SU-DHL-6 (cell line): ENCODE results near the gene ETNK2.

Experiments used
- H2AFZ ChIP-seq: fragments of 200-600 bp; sonication (generic); 2 replicates; pipeline ENCODE4 v1.6.1; 2014; ENCODE audit warnings: low read depth, mild to moderate bottlenecking, moderate library complexity, mixed read lengths, antibody characterized with exemption, low read length; ENCODE audit not compliant: severe bottlenecking
- H3F3A ChIP-seq: fragments of 200-600 bp; shearing (Covaris generic); 2 replicates; pipeline ENCODE4 v1.6.0; 2016; ENCODE audit warnings: antibody characterized with exemption, mild to moderate bottlenecking; ENCODE audit not compliant: insufficient read depth
- H3K27ac ChIP-seq: fragments of 200-600 bp; sonication (generic); 2 replicates; pipeline ENCODE4 v1.5.1; 2016; ENCODE audit warnings: low read depth, mild to moderate bottlenecking, low read length, moderate library complexity, mixed read lengths
- H3K27me3 ChIP-seq: fragments of 200-600 bp; sonication (generic), shearing (Covaris generic); 2 replicates; pipeline ENCODE4 v1.6.0; 2014; ENCODE audit warnings: mild to moderate bottlenecking, low read length
- H3K36me3 ChIP-seq: fragments of 200-600 bp; sonication (generic); 2 replicates; pipeline ENCODE4 v1.6.1; 2014; ENCODE audit warnings: mild to moderate bottlenecking, low read length, mixed read lengths
- H3K4me2 ChIP-seq: fragments of 300-600, 200-600 bp; shearing (Covaris generic), sonication (generic); 2 replicates; pipeline ENCODE4 v1.6.0; 2014; ENCODE audit warnings: low read length, low read depth, mild to moderate bottlenecking; ENCODE audit not compliant: poor library complexity, severe bottlenecking
- H3K4me3 ChIP-seq: fragments of 200-600 bp; sonication (generic); 2 replicates; pipeline ENCODE4 v1.5.1; 2014; ENCODE audit warnings: antibody characterized with exemption, low read length, mild to moderate bottlenecking, mixed read lengths; ENCODE audit not compliant: insufficient read depth, poor library complexity, severe bottlenecking
- H3K79me2 ChIP-seq: fragments of 200-600 bp; sonication (generic); 2 replicates; pipeline ENCODE4 v1.6.1; 2014; ENCODE audit warnings: mild to moderate bottlenecking, low read length, moderate library complexity; ENCODE audit not compliant: insufficient read depth
- H3K9ac ChIP-seq: fragments of 200-600 bp; sonication (generic); 2 replicates; pipeline ENCODE4 v1.7.0; 2014; ENCODE audit warnings: mild to moderate bottlenecking, low read length
- H3K9me2 ChIP-seq: fragments of 200-600 bp; sonication (generic); replicated peaks from 2 replicates; pipeline ENCODE4 v1.6.1; 2014; ENCODE audit warnings: low read length; ENCODE audit not compliant: insufficient read depth
- H3K9me3 ChIP-seq: fragments of 200-600 bp; sonication (generic); 2 replicates; pipeline ENCODE4 v1.6.1; 2014; ENCODE audit warnings: low read length, mixed read lengths; ENCODE audit not compliant: insufficient read depth
- H4K20me1 ChIP-seq: fragments of 200-600 bp; sonication (generic); 2 replicates; pipeline ENCODE4 v1.6.1; 2014; ENCODE audit warnings: low read depth, mild to moderate bottlenecking, antibody characterized with exemption, low read length, moderate library complexity, mixed read lengths
- EZH2phosphoT487 ChIP-seq: fragments of 200-600 bp; sonication (generic), shearing (Covaris generic); conservative IDR thresholded peaks from 2 replicates; pipeline ENCODE4 v1.6.1; 2018; ENCODE audit warnings: mild to moderate bottlenecking, antibody characterized with exemption, low read length, moderate library complexity, mixed read lengths
- TF ChIP-seq, protein P1 (sequence below): fragments of 200-600 bp; sonication (generic); IDR thresholded peaks from one replicate; pipeline ENCODE4 v1.5.1; 2017; ENCODE audit warnings: antibody characterized with exemption, mild to moderate bottlenecking, low read length, moderate library complexity; ENCODE audit not compliant: insufficient read depth, poor library complexity, severe bottlenecking

The ETNK2 gene

DNA sequence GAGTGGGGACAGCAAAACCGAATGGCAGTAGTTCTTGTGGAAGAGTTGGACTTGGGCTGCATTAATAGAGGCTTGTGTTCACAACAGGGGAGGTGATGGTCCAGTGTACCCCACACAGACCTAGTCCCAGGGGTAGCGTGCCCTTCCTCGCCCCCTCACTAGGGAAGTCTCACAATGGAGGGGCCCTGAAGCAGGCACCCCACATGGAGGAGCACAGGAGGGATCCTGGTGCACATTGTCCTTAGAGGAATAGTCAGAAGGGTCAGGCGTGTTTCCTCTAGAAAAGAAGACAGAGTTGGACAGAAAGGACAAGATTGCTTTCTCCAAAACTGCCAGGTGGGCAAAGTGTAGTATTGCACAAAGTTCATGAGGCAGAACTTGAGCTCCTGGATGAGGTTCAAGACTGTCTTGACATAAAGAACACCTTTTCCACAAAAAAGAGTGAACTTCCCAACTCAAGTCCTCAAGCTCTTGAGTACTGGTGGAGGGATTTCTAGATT lies 23.3 kb downstream of the ETNK2 start:
- Histone ChIP-seq H3K9me3 (no peaks in the 10 kb centered on the region), H3F3A (no peaks in the 10 kb centered on the region), H3K36me3 (no peaks in the 10 kb centered on the region), H3K9me2 (no peaks in the 10 kb centered on the region), H3K4me2 (no peak overlapping the region), H3K4me3 (no peak overlapping the region), H2AFZ (peak overlapping the region; percentile 45), H3K27ac (no peak overlapping the region), H3K9ac (no peak overlapping the region), H3K79me2 (no peaks in the 10 kb centered on the region), H3K27me3 (no peaks in the 10 kb centered on the region), H4K20me1 (no peaks in the 10 kb centered on the region)
- TF ChIP-seq, protein P1, sequence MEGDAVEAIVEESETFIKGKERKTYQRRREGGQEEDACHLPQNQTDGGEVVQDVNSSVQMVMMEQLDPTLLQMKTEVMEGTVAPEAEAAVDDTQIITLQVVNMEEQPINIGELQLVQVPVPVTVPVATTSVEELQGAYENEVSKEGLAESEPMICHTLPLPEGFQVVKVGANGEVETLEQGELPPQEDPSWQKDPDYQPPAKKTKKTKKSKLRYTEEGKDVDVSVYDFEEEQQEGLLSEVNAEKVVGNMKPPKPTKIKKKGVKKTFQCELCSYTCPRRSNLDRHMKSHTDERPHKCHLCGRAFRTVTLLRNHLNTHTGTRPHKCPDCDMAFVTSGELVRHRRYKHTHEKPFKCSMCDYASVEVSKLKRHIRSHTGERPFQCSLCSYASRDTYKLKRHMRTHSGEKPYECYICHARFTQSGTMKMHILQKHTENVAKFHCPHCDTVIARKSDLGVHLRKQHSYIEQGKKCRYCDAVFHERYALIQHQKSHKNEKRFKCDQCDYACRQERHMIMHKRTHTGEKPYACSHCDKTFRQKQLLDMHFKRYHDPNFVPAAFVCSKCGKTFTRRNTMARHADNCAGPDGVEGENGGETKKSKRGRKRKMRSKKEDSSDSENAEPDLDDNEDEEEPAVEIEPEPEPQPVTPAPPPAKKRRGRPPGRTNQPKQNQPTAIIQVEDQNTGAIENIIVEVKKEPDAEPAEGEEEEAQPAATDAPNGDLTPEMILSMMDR: no peak
- no peak for TF ChIP-seq EZH2phosphoT487

DNA sequence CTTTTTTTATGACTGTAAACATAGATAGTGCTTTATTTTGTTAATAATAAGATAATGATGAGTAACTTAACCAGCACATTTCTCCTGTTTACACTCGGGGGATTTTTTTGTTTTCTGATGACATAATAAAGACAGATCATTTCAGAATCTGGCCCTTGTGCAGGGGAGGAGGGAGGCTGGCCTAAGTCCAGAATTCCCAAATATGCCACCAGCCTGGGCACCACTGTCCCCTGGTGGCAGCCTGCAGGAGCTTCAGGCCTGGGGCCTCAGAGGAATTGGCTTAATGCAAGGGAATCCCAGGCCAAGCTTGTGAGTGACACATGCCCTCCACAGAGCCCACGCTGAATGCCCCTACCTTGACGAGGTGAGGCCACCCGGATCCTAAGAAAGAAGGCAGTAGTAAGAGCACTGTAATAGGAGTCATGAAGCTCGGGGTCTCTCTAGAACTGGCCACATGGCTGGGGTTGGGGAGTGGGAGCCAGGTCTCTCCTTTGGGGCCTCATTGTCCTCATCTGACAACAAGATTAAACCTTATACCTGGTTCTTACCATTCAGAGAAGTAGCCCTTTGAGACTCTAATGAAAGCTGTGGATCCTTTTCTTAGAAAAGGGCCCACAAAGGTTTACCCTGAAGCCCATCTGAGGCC lies 24.1 kb downstream of the ETNK2 start:
- Histone ChIP-seq H3F3A (no peaks in the 10 kb centered on the region), H3K4me2 (no peak overlapping the region), H3K79me2 (no peaks in the 10 kb centered on the region), H3K36me3 (no peaks in the 10 kb centered on the region), H3K27me3 (no peaks in the 10 kb centered on the region), H2AFZ (no peak overlapping the region), H3K27ac (no peak overlapping the region), H3K9me2 (no peaks in the 10 kb centered on the region), H3K9ac (no peak overlapping the region), H4K20me1 (no peaks in the 10 kb centered on the region), H3K9me3 (no peaks in the 10 kb centered on the region), H3K4me3 (no peak overlapping the region)
- TF ChIP-seq EZH2phosphoT487: no peak
- TF ChIP-seq, protein P1: peak; percentile 25

DNA sequence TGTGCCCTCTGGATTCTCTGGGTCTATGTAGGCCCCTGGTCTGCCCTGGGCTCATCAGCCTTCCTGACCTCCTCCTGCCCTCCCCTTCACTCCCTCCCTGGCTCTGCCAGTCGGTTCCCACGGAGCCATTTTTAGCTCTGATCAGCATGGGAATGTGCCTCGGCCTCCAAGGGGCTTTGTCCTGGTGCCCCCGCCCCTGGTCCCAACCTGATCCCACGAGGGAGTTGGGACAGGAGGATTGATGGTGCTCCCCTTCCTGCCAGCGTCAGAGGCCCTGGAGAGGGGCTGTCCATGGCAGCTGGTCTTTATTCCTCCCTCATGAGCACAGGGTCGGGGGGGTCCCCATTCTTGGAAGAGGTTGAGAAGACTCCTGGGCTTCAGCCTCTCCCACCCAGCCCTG lies 24.9 kb downstream of the ETNK2 start:
- no peaks in the 10 kb centered on the region for H4K20me1 ChIP-seq
- no peaks in the 10 kb centered on the region for H3K9me3 ChIP-seq
- no peak overlapping the region for H2AFZ ChIP-seq
- no peaks in the 10 kb centered on the region for H3K27me3 ChIP-seq
- H3K27ac ChIP-seq: no peak overlapping the region
- H3K9me2 ChIP-seq: no peaks in the 10 kb centered on the region
- H3K9ac ChIP-seq: no peak overlapping the region
- no peaks in the 10 kb centered on the region for H3K79me2 ChIP-seq
- H3F3A ChIP-seq: no peaks in the 10 kb centered on the region
- no peak overlapping the region for H3K4me2 ChIP-seq
- H3K4me3 ChIP-seq: no peak overlapping the region
- no peaks in the 10 kb centered on the region for H3K36me3 ChIP-seq
- no peak for TF ChIP-seq EZH2phosphoT487
- TF ChIP-seq, protein P1: no peak
